Tibial nerve (tissue), 4 donors: ENCODE results near the gene PELI2. TPM values are rescaled to one million over a fixed set of nuclear protein-coding genes. Genes with fewer than 3 reads are reported as not detected.

Experiments used
- DNase-seq, 2 donors: peaks; one replicate each; pipeline ENCODE4 v3.0.0-alpha.2; 2019; ENCODE audit warnings: low spot score in 2 of 2
- H3K27ac ChIP-seq, 4 donors: fragments of 200-600 bp; sonication (generic) in 3 of 4; one replicate each; pipeline ENCODE4 v1.5.1; 2017 to 2019; ENCODE audit warnings: mild to moderate bottlenecking in 1 of 4
- H3K27me3 ChIP-seq, 2 donors: fragments of 200-600 bp; sonication (generic) in 1 of 2; one replicate each; pipeline versions ENCODE4 v1.5.1 to v1.6.0; 2017 to 2019
- H3K36me3 ChIP-seq, 3 donors: fragments of 200-600 bp; sonication (generic); one replicate each; pipeline ENCODE4 v1.5.1; 2018 to 2019
- H3K4me1 ChIP-seq, 4 donors: fragments of 200-600 bp; sonication (generic) in 3 of 4; one replicate each; pipeline ENCODE4 v1.5.1; 2017 to 2019
- H3K4me3 ChIP-seq, 4 donors: fragments of 200-600 bp; sonication (generic) in 3 of 4; one replicate each; pipeline ENCODE4 v1.5.1; 2017 to 2019; ENCODE audit warnings: mild to moderate bottlenecking in 1 of 4, moderate library complexity in 1 of 4
- H3K9me3 ChIP-seq, 4 donors: fragments of 200-600 bp; sonication (generic) in 3 of 4; one replicate each; pipeline ENCODE4 v1.5.1; 2017 to 2019
- CTCF ChIP-seq, 5 experiments: fragments of 200-600 bp in 3 of 5; fragments of 450-650 bp in 2 of 5; sonication (generic) in 3 of 5; IDR thresholded peaks; one replicate each; pipeline ENCODE4 v1.5.1; 2016 to 2019; ENCODE audit warnings: antibody characterized with exemption in 5 of 5, mild to moderate bottlenecking in 3 of 5, moderate library complexity in 2 of 5
- EP300 ChIP-seq, 2 donors: sonication (generic); formaldehyde crosslinking; IDR thresholded peaks; one replicate each; pipeline ENCODE4 v1.6.1; 2017; ENCODE audit warnings: antibody characterized with exemption in 2 of 2, mild to moderate bottlenecking in 1 of 2
- POLR2A ChIP-seq, 2 donors: fragments of 450-650 bp; IDR thresholded peaks; one replicate each; pipeline ENCODE4 v1.6.1; 2017; ENCODE audit warnings: antibody characterized with exemption in 2 of 2, mild to moderate bottlenecking in 2 of 2, moderate library complexity in 2 of 2
- WGBS, 2 donors: methylation state at CpG; one replicate each; pipeline ENCODE4 v1.1.5; 2018; 5-methylcytosine and 5-hydroxymethylcytosine counted together
- total RNA-seq, 4 donors: library from RNA; depleted of rRNA; stranded (reverse); fragments of >200 nt; gene quantifications; one replicate each; pipeline ENCODE4 v1.1.0, GENCODE V29; 2016

PELI2 gene
- total RNA-seq, 4 donors from 2014 or later, result 20.1 to 42.3 (median 35.1) TPM

- Histone ChIP-seq H3K36me3 (no peaks in the 10 kb centered on the region), H3K27ac (no peak overlapping the region), H3K27me3 (no peaks in the 10 kb centered on the region), H3K4me1 (no peaks in the 10 kb centered on the region), H3K9me3 (no peaks in the 10 kb centered on the region), H3K4me3 (no peak overlapping the region)
- 91 to 93% methylated on average over 4 of the region's 4 CpGs for WGBS, 2 donors
- TF ChIP-seq EP300 (IDR thresholded peaks at IDR 0.05), result no peak
- TF ChIP-seq CTCF (IDR thresholded peaks at IDR 0.05), result no peak
- no peak for TF ChIP-seq POLR2A (IDR thresholded peaks at IDR 0.05)
- no peak for DNase-seq
Observed at GRCh38 chr14:56085471-56085870, 32.7 kb upstream of the PELI2 start.

- Histone ChIP-seq H3K27ac (no peak overlapping the region), H3K4me1 (no peaks in the 10 kb centered on the region), H3K27me3 (no peaks in the 10 kb centered on the region), H3K9me3 (no peaks in the 10 kb centered on the region), H3K4me3 (no peak overlapping the region), H3K36me3 (no peaks in the 10 kb centered on the region)
- WGBS, 2 donors, result 61 to 63% methylated on average over 11 of the region's 11 CpGs
- no peak for DNase-seq
- TF ChIP-seq EP300 (IDR thresholded peaks at IDR 0.05), result no peak
- no peak for TF ChIP-seq POLR2A (IDR thresholded peaks at IDR 0.05)
- no peak for TF ChIP-seq CTCF (IDR thresholded peaks at IDR 0.05)
Observed at GRCh38 chr14:56087671-56088471, 30.3 kb upstream of the PELI2 start.

GRCh38 chr14:56088941-56089340 lies 29.3 kb upstream of the PELI2 start:
- DNase-seq, result no peak
- Histone ChIP-seq H3K4me3 (no peak overlapping the region), H3K36me3 (no peaks in the 10 kb centered on the region), H3K27me3 (no peaks in the 10 kb centered on the region), H3K27ac (no peak overlapping the region), H3K9me3 (no peaks in the 10 kb centered on the region), H3K4me1 (peaks cover 0 to 2% (median 0%) of the 10 kb centered on the region in 4 donors)
- no peak for TF ChIP-seq CTCF (IDR thresholded peaks at IDR 0.05)
- WGBS, 2 donors, result 59 to 61% methylated on average over 3 of the region's 3 CpGs

GRCh38 chr14:56092763-56093162 lies 25.4 kb upstream of the PELI2 start:
- Histone ChIP-seq H3K9me3 (no peaks in the 10 kb centered on the region), H3K4me1 (peaks cover 0 to 4% (median 0%) of the 10 kb centered on the region in 4 donors), H3K27ac (no peak overlapping the region), H3K27me3 (no peaks in the 10 kb centered on the region), H3K36me3 (no peaks in the 10 kb centered on the region), H3K4me3 (no peak overlapping the region)
- no peak for DNase-seq
- 85 to 92% methylated on average over 1 of the region's 1 CpG for WGBS, 2 donors
- no peak for TF ChIP-seq CTCF (IDR thresholded peaks at IDR 0.05)
- TF ChIP-seq EP300 (IDR thresholded peaks at IDR 0.05), result peak in 1 of 2 donors; percentile 36

- Histone ChIP-seq H3K4me1 (peaks cover 0 to 4% (median 1%) of the 10 kb centered on the region in 4 donors), H3K4me3 (no peak overlapping the region), H3K27ac (no peak overlapping the region), H3K9me3 (no peaks in the 10 kb centered on the region), H3K27me3 (no peaks in the 10 kb centered on the region), H3K36me3 (no peaks in the 10 kb centered on the region)
- WGBS, 2 donors, result 45 to 58% methylated on average over 4 of the region's 4 CpGs
- TF ChIP-seq CTCF (IDR thresholded peaks at IDR 0.05), result no peak
- no peak for TF ChIP-seq POLR2A (IDR thresholded peaks at IDR 0.05)
- no peak for TF ChIP-seq EP300 (IDR thresholded peaks at IDR 0.05)
- no peak for DNase-seq
Observed at GRCh38 chr14:56094076-56094475, 24.1 kb upstream of the PELI2 start.
